Caki2 (cell line): ENCODE results near the gene XIRP2. TPM values are rescaled to one million over a fixed set of nuclear protein-coding genes. Genes with fewer than 3 reads are reported as not detected.
"Not testable (repeated sequence)": the region's sequence is repeated elsewhere in the genome, so short reads cannot be mapped to it uniquely, and the experiment has no call there.

Experiments used
- DNase-seq: peaks from one replicate; pipeline ENCODE4 v3.0.0-alpha.2; 2015; ENCODE audit warnings: low read depth
- in situ Hi-C: cut with HindIII; loops from 2 replicates; pipeline ENCODE4 v1.10.0; 2016; ENCODE audit warnings: low sequenced_read_pairs, low pct_unique_long_range_greater_than_20kb, mixed read lengths
- total RNA-seq: library from RNA; depleted of rRNA; stranded (reverse); fragments of >200 nt; shearing (Covaris generic); gene quantifications from 2 replicates; pipeline ENCODE4 v1.2.3, GENCODE V29; 2014; ENCODE audit warnings: low replicate concordance

The XIRP2 gene
- total RNA-seq, 1 experiment from 2014 or later: not detected

GRCh38 chr2:167013227-167013626, 124.9 kb downstream of the XIRP2 start:
- no peak for DNase-seq
- in situ Hi-C loops: no loop called here

GRCh38 chr2:167015806-167016205, 127.5 kb downstream of the XIRP2 start:
- no peak for DNase-seq
- in situ Hi-C loops: no loop called here

DNA sequence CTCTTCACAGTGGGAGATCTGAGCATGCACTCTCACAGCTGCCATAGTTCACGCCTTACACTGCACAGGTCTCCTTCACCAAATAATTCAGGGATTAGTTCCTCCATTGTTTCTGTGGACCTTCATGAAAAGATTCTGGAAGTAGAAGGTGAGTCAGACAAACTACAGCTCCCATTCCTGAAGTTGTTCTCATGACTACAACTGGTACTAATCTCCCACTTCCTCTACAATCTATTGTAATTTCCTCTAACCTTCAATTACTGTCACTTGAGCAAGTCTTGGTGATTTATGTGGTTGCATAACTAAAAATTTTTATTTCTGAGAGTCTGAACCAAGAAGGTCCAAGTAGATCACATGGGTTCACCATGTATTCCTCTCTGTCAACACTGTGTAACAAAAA, 128.7 kb downstream of the XIRP2 start:
- in situ Hi-C loops: no loop called here
- no peak for DNase-seq

- in situ Hi-C loops: no loop called here
- DNase-seq: no peak
Observed at GRCh38 chr2:167018590-167018989, 130.3 kb downstream of the XIRP2 start.

- no peak for DNase-seq
- in situ Hi-C loops: no loop called here
Observed at GRCh38 chr2:167028503-167028902, 140.2 kb downstream of the XIRP2 start.

GRCh38 chr2:167034976-167035375, 146.7 kb downstream of the XIRP2 start:
- in situ Hi-C loops, DNase-seq: not testable (repeated sequence)

- no peak for DNase-seq
- in situ Hi-C loops: no loop called here
Observed at GRCh38 chr2:167048829-167049228, 160.5 kb downstream of the XIRP2 start.

GRCh38 chr2:167049659-167050058, 161.4 kb downstream of the XIRP2 start:
- DNase-seq: no peak
- in situ Hi-C loops: no loop called here

DNA sequence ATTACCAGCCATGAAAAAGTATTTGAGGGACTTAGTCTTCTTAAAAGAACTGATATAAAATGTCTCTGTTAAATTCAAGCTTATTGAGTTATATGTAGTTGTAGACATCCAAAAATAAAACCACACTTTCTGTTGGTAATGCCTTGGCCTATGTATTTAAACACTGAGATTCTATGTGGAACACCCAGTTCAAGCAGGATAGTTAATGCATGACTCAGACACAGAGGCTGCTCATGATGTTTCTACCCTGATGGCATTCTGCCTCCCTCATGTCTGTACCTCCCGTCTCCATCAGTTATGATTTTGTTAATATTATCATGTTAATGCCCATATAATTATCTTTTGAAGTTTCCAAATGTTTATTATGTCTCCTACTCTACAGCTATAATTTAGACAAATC, 164.5 kb downstream of the XIRP2 start:
- in situ Hi-C loops: no loop called here

GRCh38 chr2:167054881-167055280, 166.6 kb downstream of the XIRP2 start:
- no peak for DNase-seq
- in situ Hi-C loops: no loop called here

More for the DNA sequence above, 164.5 kb downstream of the XIRP2 start:
- no peak for DNase-seq

DNA sequence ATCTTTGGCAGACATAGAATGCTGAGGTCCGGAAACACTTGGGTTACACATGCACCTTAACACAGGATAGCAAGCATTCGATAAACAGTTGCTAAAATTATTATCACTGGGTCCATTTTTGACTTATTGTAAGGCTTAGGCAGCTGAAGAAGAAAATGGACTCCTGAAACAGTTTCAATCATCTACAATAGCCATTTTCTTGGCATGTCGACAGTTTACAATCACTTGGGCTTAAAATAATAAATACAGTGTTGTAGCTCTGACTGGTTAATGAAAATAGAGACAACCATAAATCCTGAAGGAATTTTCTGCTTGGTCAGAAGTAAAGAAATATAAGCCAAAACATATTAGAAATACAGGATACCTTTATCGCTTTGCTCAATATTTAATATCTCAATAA, 169.2 kb downstream of the XIRP2 start:
- DNase-seq: no peak
- in situ Hi-C loops: no loop called here

- in situ Hi-C loops: no loop called here
- no peak for DNase-seq
Observed at GRCh38 chr2:167059173-167059572, 170.9 kb downstream of the XIRP2 start.

GRCh38 chr2:167069855-167070254, 181.6 kb downstream of the XIRP2 start:
- in situ Hi-C loops: no loop called here
- DNase-seq: no peak

DNA sequence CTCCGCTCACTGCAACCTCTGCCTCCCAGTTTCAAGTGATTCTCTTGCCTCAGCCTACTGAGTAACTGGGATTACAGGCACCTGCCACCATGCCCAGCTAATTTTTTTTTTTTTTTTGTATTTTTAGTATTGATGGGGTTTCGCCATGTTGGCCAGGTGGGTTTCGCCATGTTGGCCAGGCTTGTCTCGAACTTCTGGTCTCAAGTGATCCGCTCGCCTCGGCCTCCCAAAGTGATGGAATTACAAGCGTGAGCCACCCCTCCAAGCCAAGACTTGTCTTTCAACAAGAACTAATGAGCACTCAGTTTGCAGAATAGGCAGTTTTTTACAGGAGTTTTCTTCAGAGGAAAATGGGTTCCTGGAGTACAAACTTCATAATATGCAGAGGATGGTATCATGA, 187.4 kb downstream of the XIRP2 start:
- in situ Hi-C loops, DNase-seq: not testable (repeated sequence)

DNA sequence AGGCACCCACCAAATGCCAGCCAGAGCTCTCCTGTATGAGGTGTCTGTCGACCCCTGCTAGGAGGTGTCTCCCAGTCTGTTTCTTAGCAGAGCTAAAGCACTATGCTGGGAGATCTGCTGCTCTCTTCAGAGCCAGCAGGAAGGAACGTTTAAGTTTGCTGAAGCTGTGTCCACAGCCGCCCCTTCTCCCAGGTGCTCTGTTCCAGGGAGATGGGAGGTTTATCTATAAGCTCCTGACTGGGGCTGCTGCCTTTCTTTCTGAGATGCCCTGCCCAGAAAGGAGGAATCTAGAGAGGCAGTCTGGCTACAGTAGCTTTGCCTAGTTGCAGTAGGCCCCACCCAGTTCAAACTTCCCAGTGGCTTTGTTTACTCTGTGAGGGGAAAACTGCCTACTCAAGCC, 210.7 kb downstream of the XIRP2 start:
- in situ Hi-C loops, DNase-seq: not testable (repeated sequence)

- in situ Hi-C loops: no loop called here
- no peak for DNase-seq
Observed at GRCh38 chr2:167100506-167100905, 212.2 kb downstream of the XIRP2 start.

- in situ Hi-C loops: no loop called here
- no peak for DNase-seq
Observed at GRCh38 chr2:167103028-167103756, 214.9 kb downstream of the XIRP2 start.

- in situ Hi-C loops: no loop called here
Observed at GRCh38 chr2:167103757-167104133, 215.5 kb downstream of the XIRP2 start.

GRCh38 chr2:167104691-167105090, 216.4 kb downstream of the XIRP2 start:
- in situ Hi-C loops: no loop called here
- no peak for DNase-seq

More at GRCh38 chr2:167103757-167104133, 215.5 kb downstream of the XIRP2 start:
- no peak for DNase-seq

- in situ Hi-C loops, DNase-seq: not testable (repeated sequence)
Observed at GRCh38 chr2:167109682-167110081, 221.4 kb downstream of the XIRP2 start.
